ENCODE measurements around the gene BLOC1S1. TPM values are rescaled to one million over a fixed set of nuclear protein-coding genes. Genes with fewer than 3 reads are reported as not detected.
A peak's percentile ranks its signal among the peaks of the same experiment; 100 is the strongest.

The BLOC1S1 gene
- total RNA-seq, 1 experiment from 2014 or later: 87.3 TPM

DNA sequence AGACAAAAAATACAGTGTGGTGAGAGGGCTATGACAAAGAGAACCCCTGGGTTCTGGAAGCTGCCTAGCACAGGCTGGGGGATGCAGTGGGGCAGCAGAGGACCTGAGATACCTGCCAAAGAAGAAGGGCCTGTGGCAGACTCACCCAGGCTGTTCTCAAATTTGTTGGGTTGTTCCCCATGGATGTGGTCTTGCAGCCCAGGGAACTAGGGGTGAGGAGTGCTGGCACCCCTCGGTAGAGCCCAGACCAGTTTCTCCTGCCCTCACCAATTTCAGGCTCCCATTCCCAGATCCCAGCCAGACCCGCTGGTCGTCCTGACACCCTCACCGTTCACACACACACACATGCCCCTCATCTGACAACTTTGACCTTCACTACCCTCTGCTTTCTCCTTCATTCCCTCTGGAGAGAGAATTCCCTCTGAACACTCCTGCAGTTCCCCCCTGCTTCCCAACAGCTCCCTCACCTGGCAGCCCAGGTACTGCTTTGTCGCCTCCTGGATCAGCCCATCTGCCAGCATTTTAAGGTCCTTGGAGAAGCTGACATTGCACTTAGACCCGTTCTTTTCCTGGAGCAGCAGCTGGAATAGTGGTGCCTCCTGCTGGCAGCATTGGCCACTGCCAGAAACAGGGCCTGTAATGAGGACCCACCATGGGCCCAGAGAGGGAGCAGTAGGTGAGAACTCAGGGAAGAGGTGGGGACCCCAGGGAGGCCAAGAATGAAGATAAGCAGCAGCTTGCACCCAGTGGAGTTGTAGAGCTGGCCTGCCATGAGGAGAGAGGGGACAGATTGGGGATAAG, 21.1 kb downstream of the BLOC1S1 start:
- ATAC-seq (peak; percentile 74), DNase-seq (ENCODE audit: low read depth, low spot score) (peak; percentile 59)
- in situ Hi-C loops (cut with HindIII; ENCODE audit: low pct_unique_long_range_greater_than_20kb, low sequenced_read_pairs) (no loop called here), intact Hi-C loops (cut with micrococcal nuclease; ENCODE audit: unreplicated experiment) (loop anchor here (1.0 to 5.0 kb wide), 2 partner anchors 77 to 80 kb away; partner anchors contain the start of genes ORMDL2 and SARNP)
- BruUV-seq (replicated peaks): no TSS peak
- no peak for TF ChIP-seq POLR2AphosphoS5 (IDR thresholded peaks at IDR 0.05; ENCODE audit: low read depth, low read length)
- TF ChIP-seq, protein P1, sequence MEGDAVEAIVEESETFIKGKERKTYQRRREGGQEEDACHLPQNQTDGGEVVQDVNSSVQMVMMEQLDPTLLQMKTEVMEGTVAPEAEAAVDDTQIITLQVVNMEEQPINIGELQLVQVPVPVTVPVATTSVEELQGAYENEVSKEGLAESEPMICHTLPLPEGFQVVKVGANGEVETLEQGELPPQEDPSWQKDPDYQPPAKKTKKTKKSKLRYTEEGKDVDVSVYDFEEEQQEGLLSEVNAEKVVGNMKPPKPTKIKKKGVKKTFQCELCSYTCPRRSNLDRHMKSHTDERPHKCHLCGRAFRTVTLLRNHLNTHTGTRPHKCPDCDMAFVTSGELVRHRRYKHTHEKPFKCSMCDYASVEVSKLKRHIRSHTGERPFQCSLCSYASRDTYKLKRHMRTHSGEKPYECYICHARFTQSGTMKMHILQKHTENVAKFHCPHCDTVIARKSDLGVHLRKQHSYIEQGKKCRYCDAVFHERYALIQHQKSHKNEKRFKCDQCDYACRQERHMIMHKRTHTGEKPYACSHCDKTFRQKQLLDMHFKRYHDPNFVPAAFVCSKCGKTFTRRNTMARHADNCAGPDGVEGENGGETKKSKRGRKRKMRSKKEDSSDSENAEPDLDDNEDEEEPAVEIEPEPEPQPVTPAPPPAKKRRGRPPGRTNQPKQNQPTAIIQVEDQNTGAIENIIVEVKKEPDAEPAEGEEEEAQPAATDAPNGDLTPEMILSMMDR (IDR thresholded peaks at IDR 0.05): peak; percentile 93
- no peak for TF ChIP-seq SIN3A (IDR thresholded peaks at IDR 0.05; ENCODE audit: borderline replicate concordance, insufficient read depth, low read depth, low read length)
- TF ChIP-seq TCF7L2 (IDR thresholded peaks at IDR 0.05; ENCODE audit: low read depth, low read length): no peak
- TF ChIP-seq REST (IDR thresholded peaks at IDR 0.05; ENCODE audit: insufficient read depth in 1 of 2, low read depth in 2 of 2, low read length in 1 of 2): no peak
- no peak overlapping the region for H3K27ac ChIP-seq (ENCODE audit: low read length)
- peaks cover 7% of the 10 kb centered on the region for H3K4me1 ChIP-seq (ENCODE audit: control insufficient read depth, insufficient read depth, low read length)
- H3K36me3 ChIP-seq (ENCODE audit: control insufficient read depth, insufficient read depth, low read length): no peaks in the 10 kb centered on the region
- H3K27me3 ChIP-seq (ENCODE audit: control insufficient read depth, insufficient read depth, low read length): no peaks in the 10 kb centered on the region
- H3K9me3 ChIP-seq (ENCODE audit: control insufficient read depth, insufficient read depth, low read depth, low read length): no peaks in the 10 kb centered on the region
- H3K4me3 ChIP-seq (ENCODE audit: low read depth in 2 of 2, low read length in 2 of 2): no peak overlapping the region
- ChIA-PET CTCF (interaction anchor here (0.5 to 2.7 kb wide), 4 partner anchors 13 to 158 kb away, joined by 3 to 17 read pairs (median 3); partner anchors contain the start of gene RDH5), POLR2A (no interaction called here)

DNA sequence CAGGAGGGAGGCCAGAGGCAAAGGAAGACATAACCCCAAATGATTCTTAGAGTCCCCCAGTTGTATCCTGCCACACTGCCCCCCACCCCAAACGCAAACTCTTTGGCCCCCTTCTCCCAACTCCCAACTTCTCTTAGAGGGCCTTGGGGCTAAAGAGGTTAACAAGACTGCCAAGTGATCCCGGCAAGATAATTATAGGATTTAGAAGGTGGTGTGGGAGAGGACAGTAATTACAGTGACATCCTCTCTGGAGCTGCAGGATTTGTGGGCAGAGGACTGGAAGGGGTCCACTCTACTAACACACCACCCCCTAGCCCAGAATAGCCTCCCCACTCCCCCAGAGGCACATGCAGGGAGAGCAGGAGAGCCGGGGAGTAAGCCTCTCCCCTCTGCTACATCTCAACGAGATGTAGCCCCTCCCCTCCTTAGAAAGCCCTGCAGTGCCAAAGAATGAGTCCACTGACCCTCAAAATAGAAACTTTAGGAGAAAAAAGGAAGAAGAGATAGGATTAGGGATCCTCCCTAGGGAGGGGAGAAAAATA, 21.8 kb downstream of the BLOC1S1 start:
- DNase-seq (ENCODE audit: low read depth, low spot score) (no peak), ATAC-seq (peak; percentile 18; the same call in 1 of the 2 replicates)
- in situ Hi-C loops (cut with HindIII; ENCODE audit: low pct_unique_long_range_greater_than_20kb, low sequenced_read_pairs): no loop called here
- POLR2A ChIA-PET: no interaction called here
- BruUV-seq (replicated peaks): no TSS peak
- intact Hi-C loops (cut with micrococcal nuclease; ENCODE audit: unreplicated experiment): loop anchor here (1.0 to 5.0 kb wide), 3 partner anchors 59 to 80 kb away; partner anchors contain the start of genes ORMDL2 and SARNP
- TF ChIP-seq TCF7L2 (IDR thresholded peaks at IDR 0.05; ENCODE audit: low read depth, low read length) (no peak), POLR2AphosphoS5 (IDR thresholded peaks at IDR 0.05; ENCODE audit: low read depth, low read length) (no peak), REST (IDR thresholded peaks at IDR 0.05; ENCODE audit: insufficient read depth in 1 of 2, low read depth in 2 of 2, low read length in 1 of 2) (no peak), SIN3A (IDR thresholded peaks at IDR 0.05; ENCODE audit: borderline replicate concordance, insufficient read depth, low read depth, low read length) (no peak)
- TF ChIP-seq, protein P1 (IDR thresholded peaks at IDR 0.05): peak; percentile 47; the same call in 1 of the 2 replicates
- H3K36me3 ChIP-seq (ENCODE audit: control insufficient read depth, insufficient read depth, low read length): no peaks in the 10 kb centered on the region
- peak overlapping the region; percentile 44 to 73 for H3K4me3 ChIP-seq (ENCODE audit: low read depth in 2 of 2, low read length in 2 of 2)
- peaks cover 11% of the 10 kb centered on the region for H3K4me1 ChIP-seq (ENCODE audit: control insufficient read depth, insufficient read depth, low read length)
- H3K27me3 ChIP-seq (ENCODE audit: control insufficient read depth, insufficient read depth, low read length): no peaks in the 10 kb centered on the region
- H3K27ac ChIP-seq (ENCODE audit: low read length): 0 out of 2 replicates have a peak overlapping the region, but pooled peaks have one; percentile 30
- CTCF ChIA-PET: interaction anchor here (0.6 to 2.7 kb wide), 7 partner anchors 8 to 202 kb away, joined by 3 to 17 read pairs (median 11); partner anchors contain the start of genes ORMDL2 and SARNP
- no peaks in the 10 kb centered on the region for H3K9me3 ChIP-seq (ENCODE audit: control insufficient read depth, insufficient read depth, low read depth, low read length)

Data from Panc1 (cell line).